Fibroblast of skin of scalp (primary cell): ENCODE measurements around the gene TMEM51.
A peak's percentile ranks its signal among the peaks of the same experiment; 100 is the strongest.

Experiments
- DNase-seq: peaks from one replicate; pipeline ENCODE4 v3.0.0-alpha.2; 2013

TMEM51 gene

GRCh38 chr1:15178571-15179484 lies 25.3 kb downstream of the TMEM51 start:
- peak; percentile 81 for DNase-seq

DNA sequence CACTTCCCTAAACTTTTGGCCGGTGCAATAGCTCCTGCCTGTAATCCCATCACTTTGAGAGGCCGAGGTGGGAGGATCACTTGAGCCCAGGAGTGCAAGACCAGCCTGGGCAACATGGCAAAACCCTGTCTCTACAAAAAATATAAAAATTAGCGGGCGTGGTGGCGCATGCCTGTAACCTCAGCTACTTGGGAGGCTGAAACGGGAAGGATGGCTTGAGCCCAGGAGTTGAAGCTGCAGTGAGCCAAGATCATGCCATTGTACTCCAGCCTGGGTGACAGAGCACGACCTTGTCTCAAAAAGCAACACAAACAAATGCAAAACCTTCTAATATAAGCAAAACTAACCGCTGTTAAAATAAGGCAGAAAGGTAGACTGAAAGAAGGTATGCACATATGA lies 25.9 kb downstream of the TMEM51 start:
- no peak for DNase-seq

- no peak for DNase-seq
These were observed 26.6 kb downstream of the TMEM51 start for GRCh38 chr1:15180189-15180588.

GRCh38 chr1:15180945-15181523 lies 27.5 kb downstream of the TMEM51 start:
- DNase-seq = no peak

DNA sequence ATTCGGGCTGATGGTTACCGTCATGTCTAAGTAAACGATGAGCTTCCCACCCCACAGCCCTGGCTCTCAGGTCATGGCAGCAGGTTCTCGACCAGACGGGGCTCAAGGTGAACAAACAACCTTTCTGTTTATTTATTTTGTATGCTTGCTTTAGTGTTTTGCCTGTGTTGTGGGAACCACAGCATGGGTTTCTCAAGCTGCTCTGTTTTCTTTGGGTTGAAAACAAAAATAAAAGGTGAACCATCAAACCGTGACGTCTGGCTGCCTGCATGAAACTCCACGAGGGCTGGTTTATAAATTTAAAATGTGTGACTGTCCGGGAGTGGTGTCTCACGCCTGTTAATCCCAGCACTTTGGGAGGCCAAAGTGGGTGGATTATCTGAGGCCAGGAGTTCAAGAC lies 28.0 kb downstream of the TMEM51 start:
- no peak for DNase-seq

DNA sequence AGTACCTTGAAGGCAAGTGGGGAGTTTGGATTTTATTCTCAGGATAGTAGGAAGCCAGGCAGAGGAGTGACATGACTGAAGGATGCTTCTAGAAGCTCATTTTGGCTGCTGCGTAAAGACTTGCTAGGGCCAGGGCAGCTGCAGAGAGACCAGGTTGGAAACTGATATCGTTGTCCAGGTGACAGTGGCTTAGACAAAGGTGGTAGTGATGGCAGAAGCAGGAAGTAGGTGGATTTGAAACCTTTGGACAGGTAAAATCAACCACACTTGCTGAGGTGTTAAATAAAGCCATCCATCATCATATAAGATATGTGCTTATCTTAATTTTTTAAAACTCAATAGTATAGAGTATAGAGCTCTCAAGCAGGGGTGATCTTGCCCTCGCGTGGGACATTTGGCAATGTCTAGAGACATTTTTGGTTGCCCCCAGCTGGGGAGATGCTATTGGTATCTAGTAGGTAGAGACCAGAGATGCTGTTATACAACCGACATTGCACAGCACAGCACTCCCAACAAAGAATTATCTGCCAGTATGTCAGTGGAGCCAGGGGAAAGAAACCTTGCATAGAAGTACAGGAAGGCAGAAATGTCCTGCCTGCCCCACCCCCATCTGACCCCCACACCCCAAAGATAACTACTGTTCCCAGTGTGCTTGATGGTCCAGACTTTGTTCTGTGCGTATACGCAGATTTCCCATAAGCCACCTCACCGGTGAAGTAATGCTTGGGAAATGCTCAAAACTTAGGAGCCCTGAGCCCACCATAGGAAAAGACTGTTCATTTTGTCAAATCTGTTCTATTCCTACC lies 31.1 kb downstream of the TMEM51 start:
- DNase-seq = no peak

DNA sequence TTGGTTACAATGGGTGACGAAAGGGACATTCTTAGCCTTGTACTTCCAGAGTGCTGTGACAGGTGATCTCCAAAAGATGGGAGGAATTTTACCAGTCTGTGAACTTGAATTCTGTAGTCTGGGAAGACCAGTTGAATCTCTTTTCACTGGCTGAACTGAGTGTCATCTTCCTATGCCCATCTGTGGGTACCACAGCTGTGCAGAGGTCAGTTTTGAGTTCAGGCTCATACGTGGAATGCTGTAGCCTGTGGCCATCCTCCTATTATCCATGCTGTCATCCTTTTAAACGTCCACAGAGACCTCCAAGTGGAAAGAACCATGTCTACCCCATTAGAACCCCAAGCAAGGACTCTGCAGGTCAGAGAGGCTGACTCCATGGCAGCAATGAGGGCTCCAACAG lies 32.1 kb downstream of the TMEM51 start:
- DNase-seq = no peak

- DNase-seq = no peak
These were observed 32.7 kb downstream of the TMEM51 start for GRCh38 chr1:15186073-15186845.

DNA sequence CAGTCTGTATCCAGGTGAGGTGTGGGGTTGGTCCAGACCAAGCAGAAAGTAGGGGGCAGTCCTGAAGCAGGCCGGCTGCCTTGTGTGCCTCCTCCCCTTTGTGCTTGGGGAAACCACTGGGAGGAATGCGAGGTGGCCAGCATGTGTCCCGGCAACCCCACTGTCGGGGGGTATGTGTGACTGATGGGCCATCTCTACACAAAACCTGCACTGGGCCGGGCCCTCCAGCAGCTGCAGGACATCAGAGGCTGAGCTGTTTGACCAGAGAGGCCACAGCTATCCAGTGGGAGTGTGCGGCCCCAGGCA lies 33.3 kb downstream of the TMEM51 start:
- DNase-seq = no peak

DNA sequence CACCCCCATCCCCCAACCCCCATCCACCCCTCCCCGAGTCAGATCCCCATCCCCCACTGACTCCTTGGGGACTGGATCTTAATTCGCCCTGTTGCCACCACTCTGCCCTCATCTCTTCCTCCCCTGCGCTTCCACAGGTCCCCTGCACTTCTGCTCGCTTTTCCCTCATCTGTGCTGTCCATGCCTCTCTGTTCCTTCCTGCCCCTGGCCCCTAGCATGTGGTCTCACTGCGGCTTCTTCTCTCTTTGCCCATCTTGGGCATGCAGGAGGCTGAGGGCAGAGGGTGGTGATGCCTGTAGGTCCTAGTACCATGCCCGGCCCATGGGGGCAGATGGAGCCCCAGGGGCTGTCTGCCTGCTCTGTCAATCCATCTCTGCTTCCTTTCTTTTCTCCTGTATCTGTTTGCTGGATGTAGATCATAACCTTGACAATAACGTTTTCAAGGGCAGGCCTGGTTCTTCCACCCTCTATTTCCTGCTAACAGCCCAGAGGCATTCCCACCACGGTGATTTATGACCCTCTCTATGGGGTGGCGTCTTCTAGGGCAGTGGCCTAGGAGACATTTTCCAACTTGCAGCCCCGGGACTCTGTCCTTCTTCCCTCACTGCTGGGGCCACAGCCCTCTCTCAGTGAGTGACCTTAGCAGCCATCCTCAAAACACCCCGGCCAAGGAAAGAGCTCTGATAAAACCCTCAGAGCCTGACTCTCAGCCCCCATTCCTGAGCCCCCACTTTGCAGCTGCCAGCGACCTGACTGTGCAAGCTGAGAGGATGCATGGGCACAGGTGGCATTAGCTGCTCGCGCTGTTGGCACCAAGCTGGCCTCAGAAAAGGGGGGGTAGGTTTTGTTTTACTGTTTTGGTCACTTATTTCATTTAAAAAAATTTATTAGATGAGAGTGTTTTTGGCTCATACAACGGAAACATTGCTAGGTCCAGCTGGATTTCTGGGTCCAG lies 33.9 kb downstream of the TMEM51 start:
- DNase-seq = no peak

- DNase-seq = no peak
These were observed 34.6 kb downstream of the TMEM51 start for GRCh38 chr1:15188130-15188524.

GRCh38 chr1:15188678-15189077 lies 35.1 kb downstream of the TMEM51 start:
- DNase-seq = no peak

DNA sequence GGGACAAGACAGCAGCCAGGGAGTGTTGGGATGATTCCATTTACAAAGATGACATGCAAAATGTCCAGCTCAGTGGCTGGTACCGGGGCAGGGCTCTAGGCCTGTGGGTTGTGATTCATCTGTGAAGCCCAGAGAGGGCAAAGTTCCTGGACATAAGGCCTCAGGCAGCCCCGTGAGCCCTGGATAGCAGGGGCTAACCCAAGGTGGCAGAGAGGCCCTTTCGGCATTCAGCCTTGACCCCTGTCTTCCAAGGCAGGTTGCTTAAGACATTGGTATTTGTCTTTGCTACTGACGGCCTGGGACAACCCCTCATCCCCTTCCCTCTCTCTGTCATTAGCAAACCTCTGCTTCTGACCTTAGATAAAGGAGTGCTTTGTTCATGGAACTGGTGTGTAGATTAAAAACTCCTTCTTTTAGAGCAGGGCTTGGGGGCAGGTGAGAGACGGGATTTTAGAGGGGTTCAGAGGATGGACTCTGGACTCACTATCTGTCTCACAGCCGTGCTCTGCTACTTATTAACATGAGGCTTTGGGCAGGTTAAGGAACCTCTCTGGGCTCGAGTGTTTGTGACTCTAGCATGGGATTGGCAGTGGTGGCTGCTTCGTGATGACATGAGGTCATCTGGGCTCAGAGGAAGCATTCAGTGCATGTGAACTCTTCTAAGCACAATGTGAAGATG lies 36.3 kb downstream of the TMEM51 start:
- DNase-seq = no peak

- DNase-seq = no peak
These were observed 37.7 kb downstream of the TMEM51 start for GRCh38 chr1:15191267-15191666.

DNA sequence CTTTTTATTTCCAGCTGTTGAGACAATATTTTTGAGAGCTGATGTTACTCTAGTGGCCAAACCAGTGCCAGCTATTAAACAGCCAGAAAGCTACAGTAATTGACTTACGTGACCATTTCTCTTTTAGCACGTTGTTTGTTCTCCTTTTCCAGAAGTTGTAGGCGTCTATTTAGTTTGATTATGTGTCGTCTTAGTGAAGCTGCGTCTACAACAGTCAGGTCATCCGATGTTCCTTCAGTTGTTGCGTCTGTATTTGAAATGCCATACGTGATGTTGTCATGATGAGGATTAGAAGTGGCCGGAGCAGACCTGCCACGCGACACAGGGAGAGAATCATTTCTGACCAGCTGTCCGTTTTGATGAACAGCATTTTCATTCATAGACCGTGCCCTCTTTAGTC lies 38.2 kb downstream of the TMEM51 start:
- DNase-seq = no peak

DNA sequence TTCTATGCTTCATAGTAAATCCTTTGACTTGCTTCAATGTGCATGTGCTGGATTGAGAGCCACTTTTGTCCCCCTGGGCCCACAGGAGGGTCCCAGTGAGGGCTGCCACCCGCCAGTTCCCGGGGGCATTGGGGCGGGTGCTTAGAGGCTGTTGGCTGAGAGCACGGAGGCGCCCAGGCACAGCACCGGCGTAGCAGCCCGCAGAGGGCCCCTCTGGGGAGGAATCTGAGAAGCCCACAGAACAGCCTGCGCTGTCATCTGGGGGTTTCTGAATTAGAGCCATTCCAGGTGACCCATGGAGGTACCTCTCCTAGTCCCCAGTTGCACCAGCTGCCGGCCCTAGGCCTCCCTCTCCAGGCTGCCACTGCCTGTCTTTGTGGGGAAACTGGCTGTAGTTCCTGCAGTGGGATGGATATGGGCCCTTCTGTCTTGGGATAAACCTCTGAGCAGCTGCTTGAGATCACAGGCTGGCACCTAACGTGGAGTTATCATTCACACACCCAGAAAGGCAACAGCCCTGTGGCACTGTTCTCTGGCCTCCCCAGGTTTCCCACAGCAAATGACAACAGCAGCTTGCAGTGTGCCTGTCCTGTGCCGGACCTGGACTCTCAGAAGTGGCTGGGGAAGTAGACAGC lies 39.5 kb downstream of the TMEM51 start:
- DNase-seq = no peak

GRCh38 chr1:15195420-15196052 lies 42.0 kb downstream of the TMEM51 start:
- no peak for DNase-seq

GRCh38 chr1:15196069-15196468 lies 42.5 kb downstream of the TMEM51 start:
- no peak for DNase-seq

- no peak for DNase-seq
These were observed 43.4 kb downstream of the TMEM51 start for GRCh38 chr1:15196807-15197530.
